Keratinocyte (primary cell): ENCODE measurements around the gene PGLYRP1.

Experiments used
- EZH2 ChIP-seq: IDR thresholded peaks from one replicate; pipeline ENCODE4 v1.6.1; 2012; ENCODE audit warnings: inconsistent platforms, mild to moderate bottlenecking, low read length, moderate library complexity
- TF ChIP-seq, protein P1 (sequence below), 3 experiments: IDR thresholded peaks in 1 of 3; conservative IDR thresholded peaks in 1 of 3; optimal IDR thresholded peaks in 1 of 3; 2 replicates in 2 of 3; 3 replicates in 1 of 3; pipeline versions ENCODE3 to v1.5.1; 2011; ENCODE audit warnings: low read length in 3 of 3, mild to moderate bottlenecking in 3 of 3, moderate library complexity in 2 of 3, control low read depth in 1 of 3, inconsistent platforms in 1 of 3; ENCODE audit not compliant: insufficient read depth in 2 of 3; ENCODE audit errors: extremely low read depth in 1 of 3

DNA sequence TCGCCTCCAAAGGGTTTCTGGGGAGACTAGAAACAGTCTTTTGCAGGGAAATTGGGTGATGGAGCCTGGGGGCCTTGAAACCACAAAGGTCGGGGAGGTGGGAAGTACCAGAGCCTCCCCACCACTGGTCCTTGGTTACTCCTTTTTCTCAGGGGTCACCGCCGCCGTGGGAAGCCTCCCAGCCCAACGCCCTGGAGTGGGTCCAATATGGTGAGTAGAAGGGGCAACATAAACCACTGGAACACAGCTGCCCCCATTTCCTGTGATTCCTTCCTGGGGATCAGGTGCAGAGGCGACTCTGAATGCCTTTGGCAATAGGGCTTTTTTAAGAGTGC, 5.8 kb downstream of the PGLYRP1 start:
- TF ChIP-seq, protein P1, sequence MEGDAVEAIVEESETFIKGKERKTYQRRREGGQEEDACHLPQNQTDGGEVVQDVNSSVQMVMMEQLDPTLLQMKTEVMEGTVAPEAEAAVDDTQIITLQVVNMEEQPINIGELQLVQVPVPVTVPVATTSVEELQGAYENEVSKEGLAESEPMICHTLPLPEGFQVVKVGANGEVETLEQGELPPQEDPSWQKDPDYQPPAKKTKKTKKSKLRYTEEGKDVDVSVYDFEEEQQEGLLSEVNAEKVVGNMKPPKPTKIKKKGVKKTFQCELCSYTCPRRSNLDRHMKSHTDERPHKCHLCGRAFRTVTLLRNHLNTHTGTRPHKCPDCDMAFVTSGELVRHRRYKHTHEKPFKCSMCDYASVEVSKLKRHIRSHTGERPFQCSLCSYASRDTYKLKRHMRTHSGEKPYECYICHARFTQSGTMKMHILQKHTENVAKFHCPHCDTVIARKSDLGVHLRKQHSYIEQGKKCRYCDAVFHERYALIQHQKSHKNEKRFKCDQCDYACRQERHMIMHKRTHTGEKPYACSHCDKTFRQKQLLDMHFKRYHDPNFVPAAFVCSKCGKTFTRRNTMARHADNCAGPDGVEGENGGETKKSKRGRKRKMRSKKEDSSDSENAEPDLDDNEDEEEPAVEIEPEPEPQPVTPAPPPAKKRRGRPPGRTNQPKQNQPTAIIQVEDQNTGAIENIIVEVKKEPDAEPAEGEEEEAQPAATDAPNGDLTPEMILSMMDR (optimal IDR thresholded peaks at IDR 0.05 in 1 of 3, IDR thresholded peaks at IDR 0.05 in 1 of 3, conservative IDR thresholded peaks at IDR 0.05 in 1 of 3; ENCODE audit: extremely low read depth in 1 of 3, insufficient read depth in 2 of 3, low read length in 3 of 3) = peak in 1 of 3 experiments; percentile 4
- TF ChIP-seq EZH2 = no peak
